HT1080 (cell line): ENCODE results near the gene GNAI1. TPM values are rescaled to one million over a fixed set of nuclear protein-coding genes. Genes with fewer than 3 reads are reported as not detected.

ENCODE experiments used
- DNase-seq: peaks from one replicate; pipeline ENCODE4 v3.0.0-alpha.2; 2015; ENCODE audit warnings: low read depth
- small RNA-seq: library from RNA; depleted of rRNA; stranded (forward); fragments of <200 nt; gene quantifications from one replicate; pipeline ENCODE3, GENCODE V24; 2014
- total RNA-seq: library from RNA; depleted of rRNA; stranded (reverse); fragments of >200 nt; shearing (Covaris generic); gene quantifications from 2 replicates; pipeline ENCODE4 v1.2.3, GENCODE V29; 2014

GNAI1 gene
- total RNA-seq, 1 experiment from 2014 or later, result 36.2 TPM

DNA sequence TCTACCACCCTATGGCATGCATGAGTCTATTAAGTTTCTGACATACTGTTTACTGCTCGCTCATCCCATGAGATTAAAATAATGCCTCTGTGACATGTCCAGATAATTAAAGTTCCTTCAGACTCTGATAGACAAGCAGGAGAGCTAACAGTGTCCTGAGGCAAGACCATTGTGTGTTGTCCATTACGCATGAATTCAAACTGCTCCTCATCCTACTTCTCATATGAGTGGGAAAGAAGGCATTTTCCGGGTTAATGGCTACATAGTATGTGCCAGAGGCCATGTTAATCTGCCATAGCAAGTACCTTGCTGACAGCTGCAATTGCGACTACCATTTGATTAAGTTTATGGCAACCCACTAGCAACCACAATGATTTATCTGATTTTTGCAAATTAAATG lies 113.3 kb downstream of the GNAI1 start:
- no peak for DNase-seq

DNA sequence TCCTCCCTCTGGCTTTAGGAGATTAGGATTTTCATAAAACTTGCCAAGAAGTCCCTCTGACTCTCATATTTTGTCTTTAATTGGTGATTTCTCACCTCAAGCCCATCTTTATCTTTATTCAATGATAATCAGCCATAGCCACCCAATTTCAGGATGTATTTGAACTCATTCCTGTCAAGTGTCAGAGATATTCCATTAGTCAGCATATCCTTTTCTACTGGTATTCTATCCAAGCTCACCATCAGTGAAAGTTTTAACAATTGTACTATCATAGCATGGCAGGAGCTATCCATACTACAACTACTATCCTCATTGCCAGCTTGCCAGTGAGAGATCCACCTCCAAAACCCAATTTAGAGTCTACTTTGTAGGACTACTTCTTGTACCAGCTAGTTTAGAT lies 114.6 kb downstream of the GNAI1 start:
- no peak for DNase-seq

GRCh38 chr7:80249619-80250295 lies 115.1 kb downstream of the GNAI1 start:
- DNase-seq, result no peak

- DNase-seq, result no peak
These were observed 118.6 kb downstream of the GNAI1 start for GRCh38 chr7:80253237-80253636.

GRCh38 chr7:80253653-80254052 lies 119.0 kb downstream of the GNAI1 start:
- no peak for DNase-seq

DNA sequence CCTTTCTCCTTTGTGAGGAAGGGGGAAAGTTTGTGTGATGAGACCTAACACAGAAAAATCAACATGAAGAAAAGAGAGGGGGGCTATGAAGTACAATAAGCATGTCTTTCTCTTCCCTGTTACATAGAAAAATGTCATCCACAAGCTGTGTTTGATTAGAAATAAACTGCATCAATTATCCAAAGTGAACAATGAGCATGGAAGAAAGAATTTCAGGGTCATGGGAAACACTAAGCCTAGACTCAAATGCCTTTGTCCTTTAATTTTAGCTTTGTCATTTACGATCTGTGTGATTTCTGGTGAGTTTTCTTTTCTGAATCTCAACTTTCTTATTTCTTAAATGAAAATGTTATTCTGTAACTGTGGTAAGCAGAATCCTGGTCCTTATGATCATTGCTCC lies 121.0 kb downstream of the GNAI1 start:
- no peak for DNase-seq

- no peak for DNase-seq
These were observed 123.1 kb downstream of the GNAI1 start for GRCh38 chr7:80257756-80258155.

DNA sequence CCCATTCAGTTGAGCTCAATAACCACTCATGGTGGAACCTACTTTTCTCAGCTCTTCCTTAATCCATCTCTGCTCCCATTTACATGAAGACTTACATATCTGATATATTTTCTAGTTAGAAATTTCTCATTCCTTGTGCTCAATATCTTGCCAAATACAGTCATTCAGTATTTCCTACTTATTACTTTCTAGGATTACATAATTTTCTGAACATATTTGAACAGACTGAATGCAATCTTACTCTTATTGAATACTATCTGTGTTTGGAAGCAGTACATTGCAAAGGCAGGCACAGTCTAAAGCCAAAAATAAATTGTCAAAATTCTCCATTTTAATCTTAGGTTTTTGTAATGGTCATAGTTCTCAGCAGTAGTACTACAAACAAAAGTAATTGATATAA lies 126.0 kb downstream of the GNAI1 start:
- DNase-seq, result no peak

GRCh38 chr7:80263333-80263732 lies 128.7 kb downstream of the GNAI1 start:
- DNase-seq, result no peak

DNA sequence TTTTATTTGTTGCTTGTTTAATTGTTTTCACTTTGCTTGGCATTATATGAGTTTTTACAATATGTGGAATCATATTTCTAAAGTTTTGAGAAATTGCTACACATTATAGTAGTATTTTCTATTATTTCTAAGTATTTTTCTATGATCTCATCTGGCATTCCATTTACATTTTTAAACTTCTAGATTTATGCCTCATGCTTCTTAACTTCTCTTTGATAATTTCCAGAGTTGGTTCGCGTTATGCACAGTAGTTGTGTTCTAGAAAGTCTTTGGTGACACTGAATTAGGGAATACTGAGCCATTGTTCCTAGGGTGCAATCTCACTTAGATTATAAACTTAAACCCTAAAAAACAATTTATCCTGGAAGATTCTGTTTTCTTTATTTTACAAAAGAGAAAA lies 129.2 kb downstream of the GNAI1 start:
- DNase-seq, result no peak

DNA sequence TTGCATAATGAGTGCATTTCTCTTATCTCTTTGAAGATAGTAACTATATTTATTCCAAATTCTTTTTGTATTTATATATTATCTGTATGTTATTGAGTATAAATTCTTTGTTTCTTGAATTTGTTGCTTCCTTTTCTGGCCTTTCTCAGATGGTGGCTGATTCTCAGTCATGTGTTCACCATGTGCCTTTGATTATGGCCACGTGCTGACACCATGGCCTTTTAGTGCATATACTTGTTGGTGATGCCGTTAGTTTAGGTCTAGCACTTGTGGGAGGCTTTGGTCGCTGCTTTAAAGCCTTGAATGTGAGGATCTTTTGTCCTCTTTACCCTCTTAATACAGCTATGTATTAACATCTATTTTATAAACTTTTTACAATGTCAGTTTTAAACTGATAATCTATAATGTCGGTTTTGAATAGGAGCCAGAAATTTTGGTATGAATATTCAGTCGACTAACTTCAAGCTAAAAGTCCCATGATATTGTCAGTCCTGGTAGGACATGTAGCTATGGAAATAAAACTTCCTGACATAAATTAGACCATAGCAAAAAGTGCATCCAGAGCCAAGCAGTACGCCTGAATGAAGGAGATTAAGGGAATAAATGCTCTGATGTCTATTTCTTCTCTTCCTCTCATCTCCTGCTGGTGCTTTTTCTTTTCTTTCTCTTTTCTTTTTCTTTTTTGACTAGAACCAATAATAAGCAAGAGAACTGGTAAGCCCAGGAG lies 130.3 kb downstream of the GNAI1 start:
- no peak for DNase-seq

DNA sequence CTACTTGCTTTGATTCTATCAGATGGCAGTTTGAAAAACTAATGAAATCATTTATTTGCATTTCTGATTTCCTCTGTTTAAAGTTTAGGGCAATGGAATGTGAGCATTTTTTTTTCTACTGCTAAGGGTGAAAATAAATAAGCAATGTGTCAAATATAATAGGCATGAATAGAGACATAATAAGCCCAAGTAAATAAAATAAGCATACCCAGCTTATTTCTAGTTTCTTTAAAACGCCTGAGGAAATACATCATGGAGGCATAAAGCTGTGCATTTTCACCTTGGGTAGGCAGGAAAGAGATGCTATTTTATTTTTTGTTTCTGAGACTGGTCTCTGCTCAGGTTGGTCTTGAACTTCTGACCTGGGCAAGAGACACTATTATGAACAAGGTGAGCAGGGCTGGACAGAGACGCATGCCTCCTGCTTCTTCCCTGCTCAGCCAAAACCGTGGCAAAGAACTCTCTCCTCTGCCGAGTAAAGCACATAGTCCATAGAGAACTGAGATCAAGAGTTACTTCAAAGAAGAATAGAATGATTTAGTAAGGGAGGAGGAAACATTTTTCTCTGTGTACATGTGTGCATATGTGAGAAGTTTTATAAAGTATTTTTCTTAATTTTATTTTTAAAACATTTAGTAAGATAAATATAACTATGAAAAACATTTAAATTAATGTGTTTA lies 138.1 kb downstream of the GNAI1 start:
- DNase-seq, result no peak

DNA sequence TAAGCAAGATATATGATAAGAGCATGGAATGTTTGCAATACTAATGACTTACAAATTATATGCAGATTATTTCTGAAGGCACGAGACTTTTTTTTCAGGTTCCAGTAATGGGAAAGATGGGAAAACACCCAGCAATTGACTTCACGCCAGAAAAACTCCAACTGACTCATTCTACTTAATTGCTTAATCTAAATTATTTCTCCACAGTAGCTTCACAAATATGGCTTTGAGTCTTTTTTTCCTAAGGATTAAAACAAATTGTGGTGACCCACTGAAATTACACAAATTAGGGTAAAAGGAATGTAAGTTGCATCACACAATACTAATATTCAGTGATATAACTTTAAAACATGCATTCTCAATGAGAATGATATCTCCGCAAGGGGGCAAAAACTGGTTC lies 138.7 kb downstream of the GNAI1 start:
- DNase-seq, result no peak

GRCh38 chr7:80275192-80275605 lies 140.6 kb downstream of the GNAI1 start:
- DNase-seq, result no peak

Small RNA genes within 50 kb of the gene (small RNA-seq; reads per million reads assigned to genes)
- gene RN7SL869P, result not detected
